CD4-positive, alpha-beta memory T cell (primary cell): Measurements from ENCODE around the gene HHATL. TPM values are rescaled to one million over a fixed set of nuclear protein-coding genes. Genes with fewer than 3 reads are reported as not detected.

ENCODE experiments used
- CTCF ChIA-PET: fragments of 350-600 bp; sonication (Branson Sonifier 250); formaldehyde crosslinking; loops from one replicate; lab custom pipeline; 2021; ENCODE audit warnings: inconsistent platforms; ENCODE audit not compliant: partially characterized antibody; lab: Charles Lee
- POLR2A ChIA-PET: fragments of 350-600 bp; sonication (Branson Sonifier 250); formaldehyde crosslinking; loops from one replicate; lab custom pipeline; 2021; ENCODE audit not compliant: partially characterized antibody; lab: Charles Lee
- DNase-seq, 5 donors: peaks; one replicate each; pipeline versions ENCODE4 v3.0.0 to v3.0.0-alpha.2; 2020 to 2022; ENCODE audit warnings: mixed read lengths in 1 of 5
- H3K27ac ChIP-seq: one replicate; pipeline ENCODE4 v1.7.0; 2013; ENCODE audit warnings: low read depth, low read length
- H3K27me3 ChIP-seq: 2 replicates; pipeline ENCODE4 v1.7.0; 2013; ENCODE audit warnings: mild to moderate bottlenecking, low read length, moderate library complexity; ENCODE audit not compliant: insufficient read depth
- H3K36me3 ChIP-seq: 2 replicates; pipeline ENCODE4 v1.7.0; 2013; ENCODE audit warnings: mild to moderate bottlenecking, low read length, moderate library complexity; ENCODE audit not compliant: insufficient read depth
- H3K4me1 ChIP-seq: 2 replicates; pipeline ENCODE4 v1.7.0; 2013; ENCODE audit warnings: mild to moderate bottlenecking, low read length, moderate library complexity; ENCODE audit not compliant: insufficient read depth
- H3K4me3 ChIP-seq, 2 donors: one replicate each; pipeline ENCODE4 v1.7.0; 2013; ENCODE audit warnings: low read length in 2 of 2, mild to moderate bottlenecking in 1 of 2
- H3K9me3 ChIP-seq, 2 donors: one replicate each; pipeline ENCODE4 v1.7.0; 2013; ENCODE audit warnings: low read length in 2 of 2, control low read depth in 1 of 2; ENCODE audit not compliant: control insufficient read depth in 1 of 2
- H3K27ac Mint-ChIP-seq, 7 donors: one replicate each; pipeline ENCODE4 v1.8.0; 2020 to 2021; ENCODE audit warnings: mixed read lengths in 7 of 7, mild to moderate bottlenecking in 6 of 7, inconsistent platforms in 3 of 7, moderate library complexity in 3 of 7
- H3K27me3 Mint-ChIP-seq, 2 donors: one replicate each; pipeline ENCODE4 v1.8.0; 2020 to 2021; ENCODE audit warnings: mixed read lengths in 2 of 2
- H3K36me3 Mint-ChIP-seq, 2 donors: one replicate each; pipeline ENCODE4 v1.8.0; 2020 to 2021; ENCODE audit warnings: mixed read lengths in 2 of 2, inconsistent platforms in 1 of 2, mild to moderate bottlenecking in 1 of 2
- H3K4me1 Mint-ChIP-seq, 4 donors: one replicate each; pipeline ENCODE4 v1.8.0; 2020 to 2021; ENCODE audit warnings: mixed read lengths in 4 of 4, mild to moderate bottlenecking in 1 of 4
- H3K4me3 Mint-ChIP-seq, 8 donors: one replicate each; pipeline ENCODE4 v1.8.0; 2020 to 2021; ENCODE audit warnings: mixed read lengths in 8 of 8, mild to moderate bottlenecking in 7 of 8, moderate library complexity in 6 of 8, inconsistent platforms in 3 of 8
- H3K9me3 Mint-ChIP-seq, 8 donors: one replicate each; pipeline ENCODE4 v1.8.0; 2020 to 2021; ENCODE audit warnings: mixed read lengths in 8 of 8, mild to moderate bottlenecking in 5 of 8, inconsistent platforms in 3 of 8, moderate library complexity in 1 of 8
- intact Hi-C: fragments of 100-400 bp; cut with micrococcal nuclease; formaldehyde crosslinking; loops from one replicate; pipeline ENCODE4 v1.15.1; 2023
- polyA plus RNA-seq, 2 donors: library from polyadenylated mRNA; unstranded; fragments of 300-500 nt; fragmentation: Illumina TruSeq; gene quantifications; one replicate each; pipeline ENCODE4 v1.2.3, GENCODE V29; 2021
- total RNA-seq, 2 experiments: library from RNA; stranded (reverse); gene quantifications; one replicate each; pipeline ENCODE4 v1.2.3, GENCODE V29; 2021

HHATL gene
- total and polyA plus RNA-seq, 4 experiments from 2014 or later: not detected

DNA sequence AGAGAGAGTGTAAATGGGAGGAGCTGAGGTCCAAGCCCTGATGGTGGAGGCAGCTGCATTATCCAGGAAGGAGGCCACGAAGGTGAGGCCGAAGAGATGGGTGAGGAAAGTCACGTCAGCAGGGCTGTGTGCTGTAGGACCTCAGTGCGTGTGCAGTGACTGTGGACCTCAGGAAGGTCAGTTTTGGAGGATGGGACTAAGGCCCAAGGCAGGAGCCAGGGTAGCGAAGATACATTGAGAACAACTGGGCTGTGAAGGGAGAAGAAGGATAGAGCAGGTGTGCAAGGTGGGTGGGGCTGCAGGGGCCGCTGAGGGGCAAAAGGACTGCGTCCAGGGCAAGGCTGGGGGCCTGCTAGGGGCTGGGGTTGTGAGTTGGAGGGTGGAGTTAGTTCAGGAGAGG lies 12.4 kb downstream of the HHATL start:
- H3K4me3 Mint-ChIP-seq: no peak overlapping the region
- H3K9me3 ChIP-seq: no peaks in the 10 kb centered on the region
- peaks cover 1 to 10% of the 10 kb centered on the region in 2 donors for H3K27me3 Mint-ChIP-seq
- H3K27ac Mint-ChIP-seq: no peak overlapping the region
- ChIA-PET CTCF (no interaction called here), POLR2A (no interaction called here)
- H3K36me3 ChIP-seq: no peaks in the 10 kb centered on the region
- H3K9me3 Mint-ChIP-seq: no peaks in the 10 kb centered on the region
- no peak for DNase-seq
- no peak overlapping the region for H3K4me3 ChIP-seq
- no peaks in the 10 kb centered on the region for H3K36me3 Mint-ChIP-seq
- H3K27me3 ChIP-seq: no peaks in the 10 kb centered on the region
- H3K4me1 Mint-ChIP-seq: peaks cover 0 to 2% (median 0%) of the 10 kb centered on the region in 4 donors
- intact Hi-C loops: no loop called here
- H3K27ac ChIP-seq: no peak overlapping the region
- no peaks in the 10 kb centered on the region for H3K4me1 ChIP-seq

DNA sequence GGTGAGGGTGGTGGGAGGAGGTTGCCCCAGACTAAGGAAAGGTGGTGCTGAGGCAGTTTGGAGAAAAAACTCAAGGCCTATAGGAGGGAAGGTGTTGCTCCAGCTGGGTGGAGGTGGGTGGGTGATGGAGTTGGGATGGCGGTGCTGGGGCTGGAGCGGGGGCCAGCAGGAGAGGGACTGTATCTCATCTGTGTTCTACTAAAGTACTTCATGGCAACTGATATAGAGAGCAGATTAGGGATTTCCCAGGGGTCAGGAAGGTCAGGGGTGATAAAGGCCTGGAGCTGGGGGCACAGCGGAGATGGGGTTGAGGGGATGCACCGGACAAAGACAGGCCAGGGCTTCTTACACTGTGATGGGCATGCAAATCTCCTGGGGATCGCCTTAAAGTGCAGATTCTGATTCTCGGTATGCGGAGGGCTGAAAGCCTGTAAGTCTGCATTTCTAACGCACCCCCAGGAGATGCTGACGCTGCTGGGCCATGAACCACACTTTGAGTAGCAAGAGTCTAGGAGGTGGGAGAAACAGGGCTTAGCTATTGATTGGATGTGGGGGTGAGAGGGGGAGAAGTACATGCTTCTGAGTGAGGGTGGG lies 13.1 kb downstream of the HHATL start:
- ChIA-PET POLR2A (no interaction called here), CTCF (no interaction called here)
- Mint-ChIP-seq H3K4me3 (no peak overlapping the region), H3K27ac (no peak overlapping the region), H3K9me3 (no peaks in the 10 kb centered on the region), H3K4me1 (peaks cover 0 to 2% (median 0%) of the 10 kb centered on the region in 4 donors), H3K27me3 (peaks cover 6 to 15% of the 10 kb centered on the region in 2 donors), H3K36me3 (no peaks in the 10 kb centered on the region)
- DNase-seq: no peak
- H3K27me3 ChIP-seq: no peaks in the 10 kb centered on the region
- H3K4me1 ChIP-seq: no peaks in the 10 kb centered on the region
- H3K27ac ChIP-seq: no peak overlapping the region
- no peak overlapping the region for H3K4me3 ChIP-seq
- H3K36me3 ChIP-seq: no peaks in the 10 kb centered on the region
- intact Hi-C loops: no loop called here
- H3K9me3 ChIP-seq: no peaks in the 10 kb centered on the region

- Mint-ChIP-seq H3K4me1 (peaks cover 0 to 2% (median 0%) of the 10 kb centered on the region in 4 donors), H3K4me3 (no peak overlapping the region), H3K9me3 (no peaks in the 10 kb centered on the region), H3K27ac (no peak overlapping the region), H3K27me3 (peaks cover 7 to 16% of the 10 kb centered on the region in 2 donors), H3K36me3 (no peaks in the 10 kb centered on the region)
- ChIA-PET POLR2A (no interaction called here), CTCF (no interaction called here)
- Histone ChIP-seq H3K27me3 (no peaks in the 10 kb centered on the region), H3K36me3 (no peaks in the 10 kb centered on the region), H3K4me1 (no peaks in the 10 kb centered on the region), H3K9me3 (no peaks in the 10 kb centered on the region), H3K27ac (no peak overlapping the region), H3K4me3 (no peak overlapping the region)
- no peak for DNase-seq
- intact Hi-C loops: no loop called here
Observed at GRCh38 chr3:42688487-42689420, 13.8 kb downstream of the HHATL start.

- Histone ChIP-seq H3K36me3 (no peaks in the 10 kb centered on the region), H3K27ac (no peak overlapping the region), H3K27me3 (no peaks in the 10 kb centered on the region), H3K4me3 (no peak overlapping the region), H3K4me1 (no peaks in the 10 kb centered on the region), H3K9me3 (no peaks in the 10 kb centered on the region)
- Mint-ChIP-seq H3K4me1 (peaks cover 0 to 2% (median 0%) of the 10 kb centered on the region in 4 donors), H3K27me3 (peaks cover 11 to 16% of the 10 kb centered on the region in 2 donors), H3K27ac (no peak overlapping the region), H3K9me3 (no peaks in the 10 kb centered on the region), H3K36me3 (no peaks in the 10 kb centered on the region), H3K4me3 (no peak overlapping the region)
- POLR2A ChIA-PET: no interaction called here
- no peak for DNase-seq
- CTCF ChIA-PET: no interaction called here
- intact Hi-C loops: no loop called here
Observed at GRCh38 chr3:42688016-42688415, 14.6 kb downstream of the HHATL start.

DNA sequence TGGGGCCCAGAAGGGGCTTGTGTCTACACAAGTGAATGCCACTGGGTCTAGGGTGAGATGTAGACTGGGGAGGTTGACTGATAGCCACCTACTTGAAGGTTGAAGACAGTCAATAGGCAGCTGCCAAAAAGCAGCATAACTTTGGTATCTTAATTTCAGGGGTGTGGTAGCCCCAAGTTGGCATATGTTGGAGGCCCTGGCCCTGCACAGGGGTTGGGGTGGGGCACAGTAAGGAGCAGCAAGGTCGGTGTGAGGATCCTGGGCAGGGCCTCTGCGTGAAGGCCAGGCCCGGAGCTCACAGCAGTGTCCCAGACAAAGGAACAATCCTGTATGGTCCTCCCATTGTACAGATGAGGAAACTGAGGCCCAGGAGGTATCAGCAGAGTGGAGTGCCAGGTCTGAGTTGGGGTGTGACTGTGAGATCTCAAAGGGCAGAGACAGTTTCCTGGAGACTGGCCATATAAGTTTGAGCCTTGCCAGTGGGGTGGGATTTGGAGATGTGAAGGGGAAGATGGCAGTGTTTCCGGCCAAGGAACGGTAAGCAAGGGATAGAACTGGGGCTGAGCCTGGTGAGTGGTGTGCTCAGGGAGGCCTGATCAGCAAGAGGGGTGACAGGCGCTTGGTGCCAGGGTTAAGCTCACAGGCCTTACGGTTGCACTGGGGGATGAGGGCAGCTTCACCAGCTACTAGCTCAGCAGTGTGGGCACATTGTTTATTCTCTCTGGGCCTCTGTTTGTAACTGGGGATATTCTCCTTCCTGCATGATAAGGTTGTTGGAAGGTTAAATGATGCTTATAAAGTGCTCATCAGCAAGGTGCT lies 15.6 kb downstream of the HHATL start:
- intact Hi-C loops: no loop called here
- H3K36me3 Mint-ChIP-seq: no peaks in the 10 kb centered on the region
- no peaks in the 10 kb centered on the region for H3K36me3 ChIP-seq

DNA sequence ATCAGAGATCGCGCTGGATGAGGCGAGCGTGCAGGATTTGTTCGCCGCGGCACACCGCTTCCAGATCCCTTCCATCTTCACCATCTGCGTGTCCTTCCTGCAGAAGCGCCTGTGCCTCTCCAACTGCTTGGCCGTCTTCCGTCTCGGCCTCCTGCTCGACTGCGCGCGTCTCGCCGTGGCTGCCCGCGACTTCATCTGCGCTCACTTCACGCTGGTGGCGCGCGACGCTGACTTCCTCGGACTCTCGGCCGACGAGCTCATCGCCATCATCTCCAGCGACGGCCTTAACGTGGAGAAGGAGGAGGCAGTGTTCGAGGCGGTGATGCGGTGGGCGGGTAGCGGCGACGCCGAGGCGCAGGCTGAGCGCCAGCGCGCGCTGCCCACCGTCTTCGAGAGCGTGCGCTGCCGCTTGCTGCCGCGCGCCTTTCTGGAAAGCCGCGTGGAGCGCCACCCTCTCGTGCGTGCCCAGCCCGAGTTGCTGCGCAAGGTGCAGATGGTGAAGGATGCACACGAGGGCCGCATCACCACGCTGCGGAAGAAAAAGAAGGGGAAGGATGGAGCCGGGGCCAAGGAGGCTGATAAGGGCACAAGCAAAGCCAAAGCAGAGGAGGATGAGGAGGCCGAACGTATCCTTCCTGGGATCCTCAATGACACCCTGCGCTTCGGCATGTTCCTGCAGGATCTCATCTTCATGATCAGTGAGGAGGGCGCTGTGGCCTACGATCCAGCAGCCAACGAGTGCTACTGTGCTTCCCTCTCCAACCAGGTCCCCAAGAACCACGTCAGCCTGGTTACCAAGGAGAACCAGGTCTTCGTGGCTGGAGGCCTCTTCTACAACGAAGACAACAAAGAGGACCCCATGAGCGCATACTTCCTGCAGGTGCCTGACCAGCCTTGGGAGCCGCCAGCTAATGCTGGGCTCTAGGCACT lies 16.4 kb downstream of the HHATL start:
- peaks cover 0 to 2% (median 0%) of the 10 kb centered on the region in 4 donors for H3K4me1 Mint-ChIP-seq
- ChIA-PET CTCF (no interaction called here), POLR2A (no interaction called here)
- no peaks in the 10 kb centered on the region for H3K36me3 Mint-ChIP-seq
- H3K9me3 Mint-ChIP-seq: no peaks in the 10 kb centered on the region
- no peak overlapping the region for H3K4me3 ChIP-seq
- H3K27ac Mint-ChIP-seq: no peak overlapping the region
- peaks cover 14 to 20% of the 10 kb centered on the region in 2 donors for H3K27me3 Mint-ChIP-seq
- H3K36me3 ChIP-seq: no peaks in the 10 kb centered on the region
- no peaks in the 10 kb centered on the region for H3K9me3 ChIP-seq
- no peaks in the 10 kb centered on the region for H3K4me1 ChIP-seq
- DNase-seq: no peak
- H3K27me3 ChIP-seq: no peaks in the 10 kb centered on the region
- no peak overlapping the region for H3K27ac ChIP-seq
- H3K4me3 Mint-ChIP-seq: peak overlapping the region in 4 of 8 donors; percentile 13 to 66 (median 40)
- intact Hi-C loops: no loop called here

More for the DNA sequence above, 15.6 kb downstream of the HHATL start:
- no peak overlapping the region for H3K4me3 ChIP-seq
- no peak overlapping the region for H3K27ac ChIP-seq
- ChIA-PET POLR2A (no interaction called here), CTCF (no interaction called here)
- no peaks in the 10 kb centered on the region for H3K9me3 Mint-ChIP-seq
- H3K9me3 ChIP-seq: no peaks in the 10 kb centered on the region
- DNase-seq: no peak
- H3K27ac Mint-ChIP-seq: no peak overlapping the region
- peaks cover 0 to 2% (median 0%) of the 10 kb centered on the region in 4 donors for H3K4me1 Mint-ChIP-seq
- H3K27me3 Mint-ChIP-seq: peaks cover 11 to 16% of the 10 kb centered on the region in 2 donors
- H3K4me3 Mint-ChIP-seq: no peak overlapping the region
- H3K4me1 ChIP-seq: no peaks in the 10 kb centered on the region
- H3K27me3 ChIP-seq: no peaks in the 10 kb centered on the region
